WI38 (cell line): ENCODE measurements around the gene DTX3.
A peak's percentile ranks its signal among the peaks of the same experiment; 100 is the strongest.
"Not testable (repeated sequence)": the region's sequence is repeated elsewhere in the genome, so short reads cannot be mapped to it uniquely, and the experiment has no call there.

Experiments
- H3K4me3 ChIP-seq: 2 replicates; pipeline ENCODE4 v1.5.1; 2011; ENCODE audit warnings: low read depth, mild to moderate bottlenecking, control low read depth, low read length
- CTCF ChIP-seq: IDR thresholded peaks from 2 replicates; pipeline ENCODE4 v1.5.1; 2012; ENCODE audit warnings: low read depth, mild to moderate bottlenecking, control low read depth, low read length

DTX3 gene

GRCh38 chr12:57628280-57629191 is 23.9 kb downstream of the DTX3 start:
- TF ChIP-seq CTCF = no peak
- no peak overlapping the region for H3K4me3 ChIP-seq

GRCh38 chr12:57629897-57630471 is 25.4 kb downstream of the DTX3 start:
- TF ChIP-seq CTCF = no peak
- no peak overlapping the region for H3K4me3 ChIP-seq

GRCh38 chr12:57630891-57631433 is 26.3 kb downstream of the DTX3 start:
- TF ChIP-seq CTCF = no peak
- no peak overlapping the region for H3K4me3 ChIP-seq

GRCh38 chr12:57631566-57632072 is 27.0 kb downstream of the DTX3 start:
- no peak for TF ChIP-seq CTCF
- peak overlapping the region; percentile 62 for H3K4me3 ChIP-seq

GRCh38 chr12:57632073-57632957 is 27.7 kb downstream of the DTX3 start:
- no peak for TF ChIP-seq CTCF
- peak overlapping the region; percentile 62 for H3K4me3 ChIP-seq

GRCh38 chr12:57632958-57633840 is 28.6 kb downstream of the DTX3 start, which contains the start of gene B4GALNT1:
Gene B4GALNT1, minus strand, starts transcription at chr12:57633201. Its CDS starts 1,069 bp downstream, at chr12:57632132.
- peak within 1 kb of the TSS; percentile 62 for H3K4me3 ChIP-seq
- TF ChIP-seq CTCF = peak; percentile 96

GRCh38 chr12:57636731-57637130 is 32.1 kb downstream of the DTX3 start:
- H3K4me3 ChIP-seq = not testable (repeated sequence)
